Sigmoid colon (tissue), 4 donors: Measurements from ENCODE around the gene VWA3A.

Experiments
- CTCF ChIP-seq, 4 experiments: fragments of 450-650 bp in 3 of 4; fragments of 200-600 bp in 1 of 4; IDR thresholded peaks; one replicate each; pipeline ENCODE4 v1.5.1; 2016 to 2019; ENCODE audit warnings: antibody characterized with exemption in 4 of 4, mild to moderate bottlenecking in 3 of 4, moderate library complexity in 2 of 4
- EP300 ChIP-seq, 4 donors: sonication (generic); formaldehyde crosslinking; IDR thresholded peaks; one replicate each; pipeline ENCODE4 v1.6.1; 2017; ENCODE audit warnings: antibody characterized with exemption in 4 of 4
- POLR2AphosphoS5 ChIP-seq, 4 donors: sonication (generic); formaldehyde crosslinking; IDR thresholded peaks; one replicate each; pipeline ENCODE4 v1.6.1; 2017; ENCODE audit warnings: antibody characterized with exemption in 4 of 4

DNA sequence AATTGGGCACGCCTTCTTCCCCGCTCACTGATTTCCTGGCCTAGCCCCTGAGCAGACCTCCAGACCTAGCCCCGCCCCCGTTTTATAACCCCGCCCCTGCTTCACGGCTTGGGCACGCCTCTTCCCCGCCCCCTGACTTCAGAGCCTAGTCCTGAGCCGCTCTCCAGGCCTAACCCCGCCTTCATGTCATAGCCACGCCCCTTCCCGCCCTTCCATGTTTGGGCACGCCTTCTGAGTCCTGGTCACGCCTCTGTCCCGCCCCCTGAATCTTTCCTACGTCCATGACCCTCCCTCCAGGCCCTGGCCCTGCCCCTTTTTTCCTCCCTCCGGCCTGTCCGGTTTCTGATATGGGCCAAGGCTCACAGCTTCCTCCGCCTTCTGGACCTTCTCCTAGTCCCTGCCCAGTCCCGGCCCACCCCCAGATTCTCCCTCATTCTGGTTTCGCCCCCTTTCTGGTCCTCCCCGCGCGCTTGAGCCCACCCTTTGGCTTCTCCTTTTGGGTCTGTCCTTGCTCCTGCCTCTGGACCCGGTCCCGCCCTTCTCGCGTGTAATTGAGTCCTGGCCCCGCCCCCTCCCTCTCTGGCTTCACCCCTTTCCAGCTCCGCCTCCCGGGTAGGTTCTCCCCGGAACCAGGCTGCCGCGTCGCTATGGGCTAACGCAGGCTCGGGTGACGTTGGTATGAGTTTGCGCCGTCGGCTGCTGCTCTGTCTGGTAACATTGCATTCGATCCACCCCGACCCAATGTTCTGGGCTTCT is 98.6 kb downstream of the VWA3A start:
- TF ChIP-seq CTCF (IDR thresholded peaks at IDR 0.05) (no peak), POLR2AphosphoS5 (IDR thresholded peaks at IDR 0.05) (peak; percentile 95 to 98 (median 96)), EP300 (IDR thresholded peaks at IDR 0.05) (no peak)
